Progenitor cell of endocrine pancreas (in vitro differentiated cells): Measurements from ENCODE around the gene MYCBP. TPM values are rescaled to one million over a fixed set of nuclear protein-coding genes. Genes with fewer than 3 reads are reported as not detected.

Experiments used
- DNase-seq: peaks from one replicate; pipeline ENCODE4 v3.0.0; 2021; ENCODE audit warnings: low spot score; ENCODE audit not compliant: unreplicated experiment
- H3K27ac Mint-ChIP-seq: 2 replicates; pipeline ENCODE4 v1.8.0; 2021; ENCODE audit warnings: mild to moderate bottlenecking, moderate library complexity, mixed read lengths
- H3K27me3 Mint-ChIP-seq: 2 replicates; pipeline ENCODE4 v1.8.0; 2021; ENCODE audit warnings: mixed read lengths
- H3K36me3 Mint-ChIP-seq: 2 replicates; pipeline ENCODE4 v1.8.0; 2022; ENCODE audit warnings: mixed read lengths; ENCODE audit not compliant: insufficient read depth
- H3K4me1 Mint-ChIP-seq: 2 replicates; pipeline ENCODE4 v1.8.0; 2021; ENCODE audit warnings: low read depth, mixed read lengths
- H3K4me3 Mint-ChIP-seq: 2 replicates; pipeline ENCODE4 v1.8.0; 2021; ENCODE audit warnings: low read depth, mild to moderate bottlenecking, moderate library complexity, mixed read lengths
- H3K9me3 Mint-ChIP-seq: 2 replicates; pipeline ENCODE4 v1.8.0; 2021; ENCODE audit warnings: low read depth, mixed read lengths
- CTCF ChIP-seq: fragments of 200-600 bp; sonication (generic); IDR thresholded peaks from one replicate; pipeline ENCODE4 v1.5.0; 2021; ENCODE audit warnings: antibody characterized with exemption, mild to moderate bottlenecking; ENCODE audit not compliant: unreplicated experiment
- total RNA-seq: library from RNA; stranded (reverse); gene quantifications from 2 replicates; pipeline ENCODE4 v1.2.1, GENCODE V29; 2021

Gene MYCBP
- total RNA-seq, 1 donor from 2014 or later: 28.3 TPM

GRCh38 chr1:38831731-38832369, 41.3 kb downstream of the MYCBP start:
- no peak for TF ChIP-seq CTCF
- H3K36me3 Mint-ChIP-seq: no peaks in the 10 kb centered on the region
- peaks cover 24% of the 10 kb centered on the region for H3K27me3 Mint-ChIP-seq
- no peaks in the 10 kb centered on the region for H3K4me1 Mint-ChIP-seq
- H3K27ac Mint-ChIP-seq: no peak overlapping the region
- no peak for DNase-seq
- no peak overlapping the region for H3K4me3 Mint-ChIP-seq
- H3K9me3 Mint-ChIP-seq: no peaks in the 10 kb centered on the region

GRCh38 chr1:38829368-38829767, 43.8 kb downstream of the MYCBP start:
- DNase-seq: no peak
- no peaks in the 10 kb centered on the region for H3K36me3 Mint-ChIP-seq
- no peaks in the 10 kb centered on the region for H3K9me3 Mint-ChIP-seq
- no peak for TF ChIP-seq CTCF
- H3K27ac Mint-ChIP-seq: no peak overlapping the region
- H3K27me3 Mint-ChIP-seq: peaks cover 45% of the 10 kb centered on the region
- H3K4me3 Mint-ChIP-seq: no peak overlapping the region
- H3K4me1 Mint-ChIP-seq: no peaks in the 10 kb centered on the region

GRCh38 chr1:38827318-38827717, 45.8 kb downstream of the MYCBP start:
- Mint-ChIP-seq H3K4me1 (no peaks in the 10 kb centered on the region), H3K27ac (no peak overlapping the region), H3K27me3 (peaks cover 46% of the 10 kb centered on the region), H3K4me3 (no peak overlapping the region), H3K9me3 (no peaks in the 10 kb centered on the region), H3K36me3 (no peaks in the 10 kb centered on the region)
- no peak for DNase-seq
- TF ChIP-seq CTCF: no peak

- Mint-ChIP-seq H3K4me1 (no peaks in the 10 kb centered on the region), H3K9me3 (no peaks in the 10 kb centered on the region), H3K36me3 (no peaks in the 10 kb centered on the region), H3K4me3 (no peak overlapping the region), H3K27ac (no peak overlapping the region), H3K27me3 (peaks cover 49% of the 10 kb centered on the region)
- TF ChIP-seq CTCF: no peak
- DNase-seq: no peak
These were observed 46.3 kb downstream of the MYCBP start for GRCh38 chr1:38826886-38827285.

GRCh38 chr1:38826262-38826661, 46.9 kb downstream of the MYCBP start:
- Mint-ChIP-seq H3K27ac (no peak overlapping the region), H3K36me3 (no peaks in the 10 kb centered on the region), H3K27me3 (peaks cover 49% of the 10 kb centered on the region), H3K4me3 (no peak overlapping the region), H3K4me1 (no peaks in the 10 kb centered on the region), H3K9me3 (no peaks in the 10 kb centered on the region)
- TF ChIP-seq CTCF: no peak
- no peak for DNase-seq
